Gastroesophageal sphincter (tissue), 3 donors: ENCODE data around the gene POM121.
"Not testable (repeated sequence)": the region's sequence is repeated elsewhere in the genome, so short reads cannot be mapped to it uniquely, and the experiment has no call there.

Experiments
- EP300 ChIP-seq: sonication (generic); formaldehyde crosslinking; IDR thresholded peaks from one replicate; pipeline ENCODE4 v1.6.1; 2017; ENCODE audit warnings: antibody characterized with exemption, mild to moderate bottlenecking
- POLR2A ChIP-seq, 2 donors: fragments of 450-650 bp; IDR thresholded peaks; one replicate each; pipeline ENCODE4 v1.6.1; 2017; ENCODE audit warnings: antibody characterized with exemption in 2 of 2, mild to moderate bottlenecking in 2 of 2, moderate library complexity in 1 of 2
- POLR2AphosphoS5 ChIP-seq: sonication (generic); formaldehyde crosslinking; IDR thresholded peaks from one replicate; pipeline ENCODE4 v1.6.1; 2017; ENCODE audit warnings: antibody characterized with exemption
- TF ChIP-seq, protein P1 (sequence below), 4 experiments: fragments of 200-600 bp in 2 of 4; fragments of 450-650 bp in 2 of 4; sonication (generic) in 1 of 4; IDR thresholded peaks; one replicate each; pipeline ENCODE4 v1.5.1; 2017 to 2019; ENCODE audit warnings: antibody characterized with exemption in 4 of 4, mild to moderate bottlenecking in 2 of 4, moderate library complexity in 2 of 4

DNA sequence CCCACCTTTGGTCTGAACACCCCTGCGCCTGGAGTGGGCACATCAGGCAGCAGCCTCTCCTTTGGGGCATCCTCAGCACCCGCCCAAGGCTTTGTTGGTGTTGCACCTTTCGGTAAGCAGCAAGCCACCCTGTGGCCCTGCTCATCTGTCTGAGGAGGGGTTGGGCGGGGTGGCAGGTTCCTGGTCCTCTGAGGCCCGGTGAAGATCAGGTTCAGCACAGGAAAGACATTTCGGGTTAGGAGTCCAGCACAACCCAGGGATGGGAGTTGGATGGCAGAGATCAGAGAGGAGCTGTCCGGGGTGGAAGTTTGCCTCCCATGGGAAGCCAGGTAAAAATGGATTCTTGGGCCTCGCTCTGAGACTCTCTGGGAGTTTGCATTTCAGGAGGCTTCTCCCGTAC lies 20.7 kb downstream of the POM121 start:
- not testable (repeated sequence) for TF ChIP-seq POLR2AphosphoS5; EP300; POLR2A (IDR thresholded peaks at IDR 0.05)
- TF ChIP-seq, protein P1, sequence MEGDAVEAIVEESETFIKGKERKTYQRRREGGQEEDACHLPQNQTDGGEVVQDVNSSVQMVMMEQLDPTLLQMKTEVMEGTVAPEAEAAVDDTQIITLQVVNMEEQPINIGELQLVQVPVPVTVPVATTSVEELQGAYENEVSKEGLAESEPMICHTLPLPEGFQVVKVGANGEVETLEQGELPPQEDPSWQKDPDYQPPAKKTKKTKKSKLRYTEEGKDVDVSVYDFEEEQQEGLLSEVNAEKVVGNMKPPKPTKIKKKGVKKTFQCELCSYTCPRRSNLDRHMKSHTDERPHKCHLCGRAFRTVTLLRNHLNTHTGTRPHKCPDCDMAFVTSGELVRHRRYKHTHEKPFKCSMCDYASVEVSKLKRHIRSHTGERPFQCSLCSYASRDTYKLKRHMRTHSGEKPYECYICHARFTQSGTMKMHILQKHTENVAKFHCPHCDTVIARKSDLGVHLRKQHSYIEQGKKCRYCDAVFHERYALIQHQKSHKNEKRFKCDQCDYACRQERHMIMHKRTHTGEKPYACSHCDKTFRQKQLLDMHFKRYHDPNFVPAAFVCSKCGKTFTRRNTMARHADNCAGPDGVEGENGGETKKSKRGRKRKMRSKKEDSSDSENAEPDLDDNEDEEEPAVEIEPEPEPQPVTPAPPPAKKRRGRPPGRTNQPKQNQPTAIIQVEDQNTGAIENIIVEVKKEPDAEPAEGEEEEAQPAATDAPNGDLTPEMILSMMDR (IDR thresholded peaks at IDR 0.05): not testable (repeated sequence)
